Ishikawa (cell line): ENCODE results near the gene BMERB1.

Experiments used
- CEBPB ChIP-seq: IDR thresholded peaks from 2 replicates; pipeline ENCODE4 v1.6.1; 2012
- CREB1 ChIP-seq: IDR thresholded peaks from 2 replicates; pipeline ENCODE4 v1.6.1; 2012; ENCODE audit warnings: low read depth
- EGR1 ChIP-seq: IDR thresholded peaks from 2 replicates; pipeline ENCODE4 v1.6.1; 2012
- EP300 ChIP-seq: IDR thresholded peaks from 2 replicates; pipeline ENCODE4 v1.6.1; 2012; ENCODE audit warnings: borderline replicate concordance
- FOXM1 ChIP-seq: IDR thresholded peaks from 2 replicates; pipeline ENCODE4 v1.6.1; 2012; ENCODE audit warnings: low read depth, borderline replicate concordance
- MAX ChIP-seq: IDR thresholded peaks from 2 replicates; pipeline ENCODE4 v1.6.1; 2012
- NFIC ChIP-seq: IDR thresholded peaks from 2 replicates; pipeline ENCODE4 v1.6.1; 2012
- RAD21 ChIP-seq: IDR thresholded peaks from 2 replicates; pipeline ENCODE4 v1.6.1; 2012; ENCODE audit warnings: low read depth
- REST ChIP-seq: IDR thresholded peaks from 2 replicates; pipeline ENCODE4 v1.6.1; 2012; ENCODE audit warnings: low read depth, mild to moderate bottlenecking
- TAF1 ChIP-seq: IDR thresholded peaks from 2 replicates; pipeline ENCODE4 v1.6.1; 2012; ENCODE audit warnings: low read depth, mild to moderate bottlenecking
- TCF12 ChIP-seq: IDR thresholded peaks from 2 replicates; pipeline ENCODE4 v1.6.1; 2012; ENCODE audit warnings: low read depth
- TEAD4 ChIP-seq: IDR thresholded peaks from 2 replicates; pipeline ENCODE4 v1.6.1; 2012
- USF1 ChIP-seq: IDR thresholded peaks from 2 replicates; pipeline ENCODE4 v1.6.1; 2012
- YY1 ChIP-seq: IDR thresholded peaks from 2 replicates; pipeline ENCODE4 v1.6.1; 2012; ENCODE audit warnings: low read depth
- ZBTB7A ChIP-seq: IDR thresholded peaks from 2 replicates; pipeline ENCODE4 v1.6.1; 2012; ENCODE audit warnings: low read depth

BMERB1 gene

GRCh38 chr16:15485175-15485574 lies 50.8 kb downstream of the BMERB1 start:
- TF ChIP-seq NFIC (no peak), EP300 (no peak), TEAD4 (no peak), TAF1 (no peak), ZBTB7A (no peak), RAD21 (no peak), YY1 (no peak), CREB1 (no peak), FOXM1 (no peak), MAX (no peak), TCF12 (no peak), USF1 (no peak), REST (no peak), EGR1 (no peak), CEBPB (no peak)

GRCh38 chr16:15486661-15487060 lies 52.3 kb downstream of the BMERB1 start:
- TF ChIP-seq TCF12 (no peak), MAX (no peak), FOXM1 (no peak), CEBPB (no peak), NFIC (no peak), TAF1 (no peak), EP300 (no peak), USF1 (no peak), RAD21 (no peak), REST (no peak), EGR1 (no peak), TEAD4 (no peak), ZBTB7A (no peak), CREB1 (no peak), YY1 (no peak)

GRCh38 chr16:15487336-15488284 lies 53.2 kb downstream of the BMERB1 start:
- no peak for TF ChIP-seq CREB1
- no peak for TF ChIP-seq USF1
- TF ChIP-seq TCF12: no peak
- no peak for TF ChIP-seq TEAD4
- no peak for TF ChIP-seq EGR1
- TF ChIP-seq REST: no peak
- TF ChIP-seq EP300: no peak
- no peak for TF ChIP-seq NFIC
- TF ChIP-seq MAX: no peak
- no peak for TF ChIP-seq FOXM1
